H9 (cell line): Measurements from ENCODE around the gene CCDC116. TPM values are rescaled to one million over a fixed set of nuclear protein-coding genes. Genes with fewer than 3 reads are reported as not detected.

ENCODE experiments used
- DNase-seq: peaks from one replicate; pipeline ENCODE4 v3.0.0-alpha.2; 2017
- H2AFZ ChIP-seq: one replicate; pipeline ENCODE4 v1.6.1; 2013; ENCODE audit warnings: mild to moderate bottlenecking, low read length, control low read depth, moderate library complexity
- H2AK5ac ChIP-seq: 2 replicates; pipeline ENCODE4 v1.6.1; 2013; ENCODE audit warnings: low read length, control low read depth, mixed read lengths; ENCODE audit not compliant: insufficient read length
- H2BK120ac ChIP-seq: one replicate; pipeline ENCODE4 v1.6.1; 2013; ENCODE audit warnings: low read depth, mild to moderate bottlenecking, low read length, control low read depth, inconsistent platforms; ENCODE audit not compliant: poor library complexity, severe bottlenecking
- H2BK12ac ChIP-seq: 2 replicates; pipeline ENCODE4 v1.6.1; 2013; ENCODE audit warnings: low read length, control low read depth, mixed read lengths, low read depth; ENCODE audit not compliant: insufficient read length
- H2BK15ac ChIP-seq: 2 replicates; pipeline ENCODE4 v1.6.1; 2013; ENCODE audit warnings: low read depth, low read length, control low read depth
- H2BK20ac ChIP-seq: one replicate; pipeline ENCODE4 v1.6.1; 2013; ENCODE audit warnings: low read depth, mild to moderate bottlenecking, low read length, control low read depth, inconsistent platforms; ENCODE audit not compliant: poor library complexity, severe bottlenecking
- H2BK5ac ChIP-seq: 2 replicates; pipeline ENCODE4 v1.6.1; 2013; ENCODE audit warnings: low read length, control low read depth, mixed read lengths; ENCODE audit not compliant: insufficient read length
- H3K14ac ChIP-seq: 2 replicates; pipeline ENCODE4 v1.6.1; 2013; ENCODE audit warnings: low read length, control low read depth; ENCODE audit not compliant: insufficient read depth
- H3K18ac ChIP-seq: 2 replicates; pipeline ENCODE4 v1.6.1; 2013; ENCODE audit warnings: low read depth, mild to moderate bottlenecking, mixed read lengths, low read length, control low read depth; ENCODE audit not compliant: insufficient read length
- H3K23ac ChIP-seq: 2 replicates; pipeline ENCODE4 v1.6.1; 2013; ENCODE audit warnings: low read length, control low read depth, mixed read lengths, low read depth; ENCODE audit not compliant: insufficient read length
- H3K23me2 ChIP-seq: 2 replicates; pipeline ENCODE4 v1.6.1; 2013; ENCODE audit warnings: low read depth, mild to moderate bottlenecking, mixed read lengths, low read length, control low read depth; ENCODE audit not compliant: insufficient read length, poor library complexity, severe bottlenecking
- H3K27ac ChIP-seq: 2 replicates; pipeline ENCODE4 v1.5.1; 2013; ENCODE audit warnings: low read length, control low read depth, mixed read lengths, low read depth; ENCODE audit not compliant: insufficient read length
- H3K27me3 ChIP-seq: 2 replicates; pipeline ENCODE4 v1.6.1; 2013; ENCODE audit warnings: low read length, control low read depth, inconsistent platforms; ENCODE audit not compliant: insufficient read depth
- H3K4ac ChIP-seq: 2 replicates; pipeline ENCODE4 v1.6.1; 2013; ENCODE audit warnings: low read depth, mild to moderate bottlenecking, control low read depth, inconsistent platforms, low read length, moderate library complexity
- H3K4me1 ChIP-seq: 2 replicates; pipeline ENCODE4 v1.6.1; 2013; ENCODE audit warnings: low read length, control low read depth, inconsistent platforms; ENCODE audit not compliant: insufficient read depth
- H3K4me2 ChIP-seq: 2 replicates; pipeline ENCODE4 v1.6.1; 2013; ENCODE audit warnings: low read length, control low read depth, mixed read lengths; ENCODE audit not compliant: insufficient read length, insufficient read depth
- H3K56ac ChIP-seq: 2 replicates; pipeline ENCODE4 v1.6.1; 2013; ENCODE audit warnings: low read depth, mild to moderate bottlenecking, mixed read lengths, low read length, control low read depth; ENCODE audit not compliant: insufficient read length
- H3K79me1 ChIP-seq: 2 replicates; pipeline ENCODE4 v1.6.1; 2013; ENCODE audit warnings: low read depth, mild to moderate bottlenecking, moderate library complexity, low read length, control low read depth, inconsistent platforms; ENCODE audit not compliant: insufficient read depth, poor library complexity, severe bottlenecking
- H3K79me2 ChIP-seq: 2 replicates; pipeline ENCODE4 v1.6.1; 2013; ENCODE audit warnings: low read length, control low read depth, inconsistent platforms; ENCODE audit not compliant: insufficient read depth
- H3K9ac ChIP-seq: 2 replicates; pipeline ENCODE4 v1.6.1; 2013; ENCODE audit warnings: low read length, control low read depth, mixed read lengths; ENCODE audit not compliant: insufficient read length; ENCODE audit errors: extremely low read depth
- H3K9me3 ChIP-seq: one replicate; pipeline ENCODE4 v1.6.1; 2013; ENCODE audit warnings: low read depth, low read length, inconsistent platforms; ENCODE audit not compliant: control insufficient read depth
- H3T11ph ChIP-seq: one replicate; pipeline ENCODE4 v1.6.1; 2013; ENCODE audit warnings: mild to moderate bottlenecking, low read length, control low read depth, inconsistent platforms
- H4K20me1 ChIP-seq: one replicate; pipeline ENCODE4 v1.6.1; 2013; ENCODE audit not compliant: control insufficient read depth, insufficient read length, insufficient read depth
- H4K5ac ChIP-seq: 2 replicates; pipeline ENCODE4 v1.6.1; 2013; ENCODE audit warnings: low read depth, mild to moderate bottlenecking, mixed read lengths, low read length, control low read depth; ENCODE audit not compliant: insufficient read length
- H4K8ac ChIP-seq: replicated peaks from 2 replicates; pipeline ENCODE4 v1.6.1; 2013; ENCODE audit warnings: low read length, control low read depth, mixed read lengths, low read depth; ENCODE audit not compliant: insufficient read length
- H4K91ac ChIP-seq: 2 replicates; pipeline ENCODE4 v1.6.1; 2013; ENCODE audit warnings: low read depth, mild to moderate bottlenecking, moderate library complexity, mixed read lengths, low read length, control low read depth; ENCODE audit not compliant: insufficient read length
- H3K27ac Mint-ChIP-seq, 3 experiments: 2 replicates in 2 of 3; 3 replicates in 1 of 3; pipeline ENCODE4 v1.8.0; 2020 to 2021; ENCODE audit warnings: mixed read lengths in 3 of 3, mild to moderate bottlenecking in 1 of 3, moderate library complexity in 1 of 3
- H3K27me3 Mint-ChIP-seq: 2 replicates; pipeline ENCODE4 v1.8.0; 2021; ENCODE audit warnings: low read depth, mild to moderate bottlenecking, moderate library complexity, mixed read lengths
- H3K36me3 Mint-ChIP-seq, 3 experiments: 2 replicates in 2 of 3; 3 replicates in 1 of 3; pipeline ENCODE4 v1.8.0; 2020 to 2021; ENCODE audit warnings: low read depth in 3 of 3, mixed read lengths in 3 of 3; ENCODE audit not compliant: insufficient read depth in 1 of 3
- H3K4me1 Mint-ChIP-seq, 2 experiments: 2 replicates each; pipeline ENCODE4 v1.8.0; 2020; ENCODE audit warnings: mixed read lengths in 2 of 2
- H3K4me3 Mint-ChIP-seq, 2 experiments: 2 replicates in 1 of 2; 3 replicates in 1 of 2; pipeline ENCODE4 v1.8.0; 2020 to 2021; ENCODE audit warnings: mild to moderate bottlenecking in 2 of 2, mixed read lengths in 2 of 2, moderate library complexity in 1 of 2
- H3K9me3 Mint-ChIP-seq, 2 experiments: 2 replicates in 1 of 2; 3 replicates in 1 of 2; pipeline ENCODE4 v1.8.0; 2020; ENCODE audit warnings: mild to moderate bottlenecking in 2 of 2, mixed read lengths in 2 of 2, moderate library complexity in 1 of 2
- CTCF ChIP-seq: fragments of 200-600 bp; sonication (generic); conservative IDR thresholded peaks from 3 replicates; pipeline ENCODE4 v1.8.0; 2021; ENCODE audit warnings: antibody characterized with exemption, mild to moderate bottlenecking
- WGBS: extraction: QIAGEN DNeasy Blood & Tissue Kit; methylation state at CpG from one replicate; pipeline ENCODE4 v1.1.7; 2013; ENCODE audit warnings: missing lambda C conversion rate, low lambda C conversion rate, mixed read lengths; ENCODE audit not compliant: insufficient read length; ENCODE audit errors: extremely low coverage; 5-methylcytosine and 5-hydroxymethylcytosine counted together
- total RNA-seq: library from RNA; stranded (reverse); gene quantifications from 2 replicates; pipeline ENCODE4 v1.2.1, GENCODE V29; 2021

CCDC116 gene
- total RNA-seq, 1 experiment from 2014 or later: 0.63 TPM

GRCh38 chr22:21634081-21634480 lies 1.5 kb downstream of the CCDC116 start:
- H3K27me3 Mint-ChIP-seq: peaks cover 27% of the 10 kb centered on the region
- Histone ChIP-seq H3K4ac (no peak overlapping the region), H2BK120ac (no peak overlapping the region), H4K8ac (no peak overlapping the region), H4K20me1 (no peaks in the 10 kb centered on the region), H3K9me3 (no peaks in the 10 kb centered on the region), H4K91ac (no peak overlapping the region), H3K79me2 (no peaks in the 10 kb centered on the region), H3K56ac (no peak overlapping the region), H3K23ac (no peak overlapping the region), H2BK12ac (no peak overlapping the region), H3K14ac (no peak overlapping the region), H3K18ac (no peak overlapping the region), H2AFZ (no peak overlapping the region), H2BK5ac (no peak overlapping the region), H2AK5ac (no peak overlapping the region), H3K27ac (no peak overlapping the region), H3K79me1 (no peaks in the 10 kb centered on the region), H3K9ac (no peak overlapping the region), H3K27me3 (no peaks in the 10 kb centered on the region; the same call in 1 of the 2 replicates), H4K5ac (no peak overlapping the region), H3K4me2 (no peak overlapping the region), H2BK15ac (no peak overlapping the region), H3K23me2 (peaks cover 4% of the 10 kb centered on the region), H2BK20ac (no peak overlapping the region), H3K4me1 (no peaks in the 10 kb centered on the region), H3T11ph (no peak overlapping the region)
- no peak for TF ChIP-seq CTCF
- 0 out of 4 replicates have a peak, but pooled peaks cover 0 to 2% of the 10 kb centered on the region in 2 experiments for H3K4me1 Mint-ChIP-seq
- no peak for DNase-seq
- no CpG with 5 or more reads among the region's 16 CpGs for WGBS
- H3K9me3 Mint-ChIP-seq: no peaks in the 10 kb centered on the region; a peak in 1 of 5 replicates
- H3K27ac Mint-ChIP-seq: no peak overlapping the region
- H3K36me3 Mint-ChIP-seq: no peaks in the 10 kb centered on the region; a peak in 1 of 7 replicates
- no peak overlapping the region for H3K4me3 Mint-ChIP-seq
